Prostate gland (tissue), 2 donors: ENCODE measurements around the gene MUSK.

ENCODE experiments used
- POLR2A ChIP-seq: fragments of 450-650 bp; IDR thresholded peaks from one replicate; pipeline ENCODE4 v1.6.1; 2016; ENCODE audit warnings: antibody characterized with exemption, mild to moderate bottlenecking
- TF ChIP-seq, protein P1 (sequence below), 4 experiments: fragments of 200-600 bp in 2 of 4; fragments of 450-650 bp in 2 of 4; sonication (generic) in 2 of 4; IDR thresholded peaks; 1 replicate in 3 of 4; 2 replicates in 1 of 4; pipeline ENCODE4 v1.5.1; 2016 to 2019; ENCODE audit warnings: antibody characterized with exemption in 4 of 4, mild to moderate bottlenecking in 2 of 4, moderate library complexity in 2 of 4

- no peak for TF ChIP-seq POLR2A
- TF ChIP-seq, protein P1, sequence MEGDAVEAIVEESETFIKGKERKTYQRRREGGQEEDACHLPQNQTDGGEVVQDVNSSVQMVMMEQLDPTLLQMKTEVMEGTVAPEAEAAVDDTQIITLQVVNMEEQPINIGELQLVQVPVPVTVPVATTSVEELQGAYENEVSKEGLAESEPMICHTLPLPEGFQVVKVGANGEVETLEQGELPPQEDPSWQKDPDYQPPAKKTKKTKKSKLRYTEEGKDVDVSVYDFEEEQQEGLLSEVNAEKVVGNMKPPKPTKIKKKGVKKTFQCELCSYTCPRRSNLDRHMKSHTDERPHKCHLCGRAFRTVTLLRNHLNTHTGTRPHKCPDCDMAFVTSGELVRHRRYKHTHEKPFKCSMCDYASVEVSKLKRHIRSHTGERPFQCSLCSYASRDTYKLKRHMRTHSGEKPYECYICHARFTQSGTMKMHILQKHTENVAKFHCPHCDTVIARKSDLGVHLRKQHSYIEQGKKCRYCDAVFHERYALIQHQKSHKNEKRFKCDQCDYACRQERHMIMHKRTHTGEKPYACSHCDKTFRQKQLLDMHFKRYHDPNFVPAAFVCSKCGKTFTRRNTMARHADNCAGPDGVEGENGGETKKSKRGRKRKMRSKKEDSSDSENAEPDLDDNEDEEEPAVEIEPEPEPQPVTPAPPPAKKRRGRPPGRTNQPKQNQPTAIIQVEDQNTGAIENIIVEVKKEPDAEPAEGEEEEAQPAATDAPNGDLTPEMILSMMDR (IDR thresholded peaks at IDR 0.05), result no peak
Measured at GRCh38 chr9:110672873-110673510, 4.4 kb downstream of the MUSK start.
